ENCODE data around the gene PRR23B.

GRCh38 chr3:138987181-138987580 lies 33.5 kb downstream of the PRR23B start:
- TF ChIP-seq POLR2A (IDR thresholded peaks at IDR 0.05; ENCODE audit: low read length) (no peak), GATA1 (IDR thresholded peaks at IDR 0.05; ENCODE audit: low read depth, low read length) (no peak)
